ENCODE measurements around the gene GRAP2. TPM values are rescaled to one million over a fixed set of nuclear protein-coding genes. Genes with fewer than 3 reads are reported as not detected.

Gene GRAP2
- total and polyA plus RNA-seq, 4 donors = 0.05 to 3.6 (median 2.0) TPM; not detected in 1

GRCh38 chr22:40022536-40023240 is 121.8 kb downstream of the GRAP2 start:
- ATAC-seq (ENCODE audit: low FRiP score) = no peak

More at GRCh38 chr22:40022536-40023240, 121.8 kb downstream of the GRAP2 start:
- Histone ChIP-seq H3K4me3 (ENCODE audit: low read length in 2 of 2) (no peak overlapping the region), H3K9me3 (ENCODE audit: control insufficient read depth, low read length) (no peaks in the 10 kb centered on the region), H3K4me1 (ENCODE audit: control insufficient read depth in 1 of 2, insufficient read depth in 2 of 2, low read length in 2 of 2) (no peaks in the 10 kb centered on the region), H3K36me3 (ENCODE audit: control insufficient read depth in 1 of 2, insufficient read depth in 2 of 2, low read length in 1 of 2) (no peaks in the 10 kb centered on the region), H3K27me3 (ENCODE audit: control insufficient read depth in 1 of 2, insufficient read depth in 2 of 2, low read length in 1 of 2) (no peaks in the 10 kb centered on the region), H3K27ac (ENCODE audit: low read depth in 1 of 2, low read length in 2 of 2) (no peak overlapping the region)
- DNase-seq = peak in 1 of 2 donors; percentile 72
- WGBS, 2 donors = 55 to 58% methylated on average over 11 of the region's 11 CpGs
- intact Hi-C loops (cut with DNase I) = loop anchor here in 1 of 2 donors (5.0 kb wide), 1 partner anchor 490 kb away; the partner anchor contains the start of gene RPS19BP1

Other genes with a start within 250 kb of the GRAP2 start
- under 1 TPM in 1 of 2 donors, not detected in 1; 0.12 TPM for gene ENTHD1, start 7.3 kb upstream of the GRAP2 start, total RNA-seq
- not detected for gene ENTHD1, start 7.3 kb upstream of the GRAP2 start, polyA plus RNA-seq
- under 1 TPM; 0.39 to 0.42 TPM for gene TMA7B, start 59.3 kb downstream of the GRAP2 start, total RNA-seq
- gene TMA7B, start 59.3 kb downstream of the GRAP2 start, polyA plus RNA-seq = not detected
- gene FAM83F, start 93.9 kb downstream of the GRAP2 start, total RNA-seq = under 1 TPM; 0.15 to 0.84 TPM
- under 1 TPM in 1 of 2 donors, not detected in 1; 0.88 TPM for gene FAM83F, start 93.9 kb downstream of the GRAP2 start, polyA plus RNA-seq